Gastroesophageal sphincter (tissue), 4 donors: Measurements from ENCODE around the gene ZNF593. TPM values are rescaled to one million over a fixed set of nuclear protein-coding genes. Genes with fewer than 3 reads are reported as not detected.

Source experiments
- ATAC-seq: fragments of 150-250 bp; one replicate; pipeline ENCODE4 v1.9.1; 2016; ENCODE audit warnings: mild to moderate bottlenecking, moderate library complexity
- H3K27ac ChIP-seq, 4 donors: fragments of 200-600 bp; sonication (generic) in 3 of 4; 1 replicate in 3 of 4; 2 replicates in 1 of 4; pipeline ENCODE4 v1.5.1; 2016 to 2019
- H3K27me3 ChIP-seq: fragments of 200-600 bp; sonication (generic); one replicate; pipeline ENCODE4 v1.5.1; 2019
- H3K36me3 ChIP-seq, 2 donors: fragments of 200-600 bp; sonication (generic); one replicate each; pipeline ENCODE4 v1.5.1; 2019; ENCODE audit warnings: control low read depth in 1 of 2
- H3K4me1 ChIP-seq, 3 donors: fragments of 200-600 bp; sonication (generic); 1 replicate in 2 of 3; 2 replicates in 1 of 3; pipeline ENCODE4 v1.5.1; 2016 to 2019; ENCODE audit warnings: control low read depth in 2 of 3
- H3K4me3 ChIP-seq, 2 donors: fragments of 200-600 bp; sonication (generic); one replicate each; pipeline ENCODE4 v1.5.1; 2019; ENCODE audit warnings: mild to moderate bottlenecking in 1 of 2, moderate library complexity in 1 of 2
- H3K9me3 ChIP-seq, 3 donors: fragments of 200-600 bp; sonication (generic); one replicate each; pipeline ENCODE4 v1.5.1; 2017 to 2019; ENCODE audit warnings: control low read depth in 2 of 3
- EP300 ChIP-seq: sonication (generic); formaldehyde crosslinking; IDR thresholded peaks from one replicate; pipeline ENCODE4 v1.6.1; 2017; ENCODE audit warnings: antibody characterized with exemption, mild to moderate bottlenecking
- POLR2A ChIP-seq, 2 donors: fragments of 450-650 bp; IDR thresholded peaks; one replicate each; pipeline ENCODE4 v1.6.1; 2017; ENCODE audit warnings: antibody characterized with exemption in 2 of 2, mild to moderate bottlenecking in 2 of 2, moderate library complexity in 1 of 2
- POLR2AphosphoS5 ChIP-seq: sonication (generic); formaldehyde crosslinking; IDR thresholded peaks from one replicate; pipeline ENCODE4 v1.6.1; 2017; ENCODE audit warnings: antibody characterized with exemption
- WGBS, 2 donors: methylation state at CpG; one replicate each; pipeline ENCODE4 v1.1.5; 2018; ENCODE audit warnings: low coverage in 1 of 2; 5-methylcytosine and 5-hydroxymethylcytosine counted together
- total RNA-seq, 4 donors: library from RNA; depleted of rRNA; stranded (reverse); fragments of >200 nt; gene quantifications; one replicate each; pipeline ENCODE4 v1.1.0, GENCODE V29; 2016
- TF ChIP-seq, protein P1 (sequence below), 4 experiments: fragments of 200-600 bp in 2 of 4; fragments of 450-650 bp in 2 of 4; sonication (generic) in 1 of 4; IDR thresholded peaks; one replicate each; pipeline ENCODE4 v1.5.1; 2017 to 2019; ENCODE audit warnings: antibody characterized with exemption in 4 of 4, mild to moderate bottlenecking in 2 of 4, moderate library complexity in 2 of 4

ZNF593 gene
- total RNA-seq, 4 donors from 2014 or later: 5.0 to 22.8 (median 16.6) TPM

DNA sequence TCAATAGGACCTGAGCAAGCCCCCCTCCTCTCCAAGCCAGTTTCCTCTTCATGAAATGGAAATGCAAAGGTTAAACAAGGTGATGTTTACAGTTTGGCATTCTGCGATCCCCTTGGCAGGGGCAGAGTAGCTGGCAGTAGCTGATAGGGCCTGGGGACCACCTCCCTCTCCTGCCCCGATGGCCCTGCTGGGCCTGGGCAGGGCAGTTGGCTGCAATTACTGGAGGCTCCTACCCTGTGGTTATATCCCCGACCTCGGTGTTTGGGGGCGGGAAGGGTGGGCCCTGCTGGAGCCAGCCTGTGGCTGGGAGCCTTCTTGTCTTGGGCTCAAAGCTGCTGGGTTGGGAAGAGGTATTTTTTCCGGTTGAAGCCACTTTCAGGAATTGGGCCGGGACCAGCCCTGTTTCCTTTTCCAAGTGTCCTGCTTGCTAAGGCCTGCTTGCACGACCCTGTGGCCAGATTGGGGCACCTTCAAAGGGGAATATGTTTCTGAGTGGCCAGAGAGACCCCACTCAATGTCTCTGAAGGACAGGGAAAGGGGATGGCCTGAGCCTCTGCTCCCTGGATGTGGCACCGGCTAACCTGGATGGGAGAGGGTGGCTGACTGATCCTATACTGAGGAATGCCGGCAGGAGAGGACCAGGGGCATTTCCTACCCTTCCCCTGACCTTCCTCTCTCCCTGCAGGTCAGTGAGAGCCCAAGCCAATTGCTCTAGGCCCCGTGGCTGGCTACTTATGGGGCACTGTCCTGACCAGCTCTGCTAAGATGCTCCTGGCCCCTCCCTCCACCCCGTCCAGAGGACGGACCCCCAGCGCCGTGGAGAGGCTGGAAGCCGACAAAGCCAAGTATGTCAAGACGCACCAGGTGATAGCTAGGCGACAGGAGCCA, 8.9 kb upstream of the ZNF593 start:
- WGBS, 2 donors: 100% methylated on average over 1 of the region's 18 CpGs; no CpG with 5 or more reads in 1 of the 2 donors

DNA sequence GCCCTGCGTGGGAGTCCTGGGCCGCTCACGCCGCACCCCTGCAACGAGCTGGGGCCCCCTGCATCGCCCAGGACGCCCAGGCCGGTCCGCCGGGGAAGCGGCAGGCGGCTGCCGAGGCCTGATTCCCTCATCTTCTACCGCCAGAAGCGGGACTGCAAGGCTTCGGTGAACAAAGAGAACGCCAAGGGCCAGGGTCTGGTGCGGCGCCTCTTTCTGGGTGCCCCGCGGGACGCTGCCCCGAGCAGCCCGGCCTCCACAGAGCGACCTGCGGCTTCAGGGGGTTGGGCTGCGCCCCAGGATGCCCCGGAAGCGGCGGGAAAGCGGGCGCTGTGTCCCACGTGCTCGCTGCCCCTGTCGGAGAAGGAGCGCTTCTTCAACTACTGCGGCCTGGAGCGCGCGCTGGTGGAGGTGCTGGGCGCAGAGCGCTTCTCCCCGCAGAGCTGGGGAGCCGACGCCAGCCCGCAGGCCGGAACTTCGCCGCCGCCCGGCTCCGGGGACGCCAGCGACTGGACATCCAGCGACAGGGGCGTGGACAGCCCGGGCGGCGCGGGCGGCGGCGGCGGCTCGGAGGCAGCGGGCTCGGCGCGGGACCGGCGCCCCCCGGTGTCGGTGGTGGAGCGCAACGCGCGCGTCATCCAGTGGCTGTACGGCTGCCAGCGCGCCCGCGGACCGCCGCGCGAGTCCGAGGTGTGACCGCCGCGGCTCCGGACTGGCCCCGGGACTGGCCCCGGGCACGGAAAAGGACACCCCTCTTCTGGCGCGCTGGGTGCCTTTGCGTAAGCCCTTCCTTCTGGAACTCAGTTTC, 8.1 kb upstream of the ZNF593 start:
- peak; percentile 72 for ATAC-seq
- Histone ChIP-seq H3K4me1 (peaks cover 0 to 33% (median 10%) of the 10 kb centered on the region in 3 donors), H3K9me3 (no peaks in the 10 kb centered on the region), H3K4me3 (peak overlapping the region; percentile 35 to 56), H3K27ac (peak overlapping the region in 3 of 4 donors; percentile 56 to 78 (median 60)), H3K27me3 (peaks cover 26% of the 10 kb centered on the region), H3K36me3 (no peaks in the 10 kb centered on the region)
- TF ChIP-seq, protein P1, sequence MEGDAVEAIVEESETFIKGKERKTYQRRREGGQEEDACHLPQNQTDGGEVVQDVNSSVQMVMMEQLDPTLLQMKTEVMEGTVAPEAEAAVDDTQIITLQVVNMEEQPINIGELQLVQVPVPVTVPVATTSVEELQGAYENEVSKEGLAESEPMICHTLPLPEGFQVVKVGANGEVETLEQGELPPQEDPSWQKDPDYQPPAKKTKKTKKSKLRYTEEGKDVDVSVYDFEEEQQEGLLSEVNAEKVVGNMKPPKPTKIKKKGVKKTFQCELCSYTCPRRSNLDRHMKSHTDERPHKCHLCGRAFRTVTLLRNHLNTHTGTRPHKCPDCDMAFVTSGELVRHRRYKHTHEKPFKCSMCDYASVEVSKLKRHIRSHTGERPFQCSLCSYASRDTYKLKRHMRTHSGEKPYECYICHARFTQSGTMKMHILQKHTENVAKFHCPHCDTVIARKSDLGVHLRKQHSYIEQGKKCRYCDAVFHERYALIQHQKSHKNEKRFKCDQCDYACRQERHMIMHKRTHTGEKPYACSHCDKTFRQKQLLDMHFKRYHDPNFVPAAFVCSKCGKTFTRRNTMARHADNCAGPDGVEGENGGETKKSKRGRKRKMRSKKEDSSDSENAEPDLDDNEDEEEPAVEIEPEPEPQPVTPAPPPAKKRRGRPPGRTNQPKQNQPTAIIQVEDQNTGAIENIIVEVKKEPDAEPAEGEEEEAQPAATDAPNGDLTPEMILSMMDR (IDR thresholded peaks at IDR 0.05): peak in 2 of 4 experiments; percentile 31 to 40
- no peak for TF ChIP-seq EP300
- WGBS, 2 donors: no CpG with 5 or more reads among the region's 98 CpGs

More for the DNA sequence above, 8.9 kb upstream of the ZNF593 start:
- no peaks in the 10 kb centered on the region for H3K36me3 ChIP-seq
- peak overlapping the region in 3 of 4 donors; percentile 56 to 78 (median 60) for H3K27ac ChIP-seq
- peak; percentile 1 for ATAC-seq
- H3K9me3 ChIP-seq: no peaks in the 10 kb centered on the region
- peaks cover 34% of the 10 kb centered on the region for H3K27me3 ChIP-seq
- peaks cover 0 to 33% (median 10%) of the 10 kb centered on the region in 3 donors for H3K4me1 ChIP-seq
- H3K4me3 ChIP-seq: peak overlapping the region; percentile 35 to 56
- TF ChIP-seq, protein P1 (IDR thresholded peaks at IDR 0.05): no peak
- TF ChIP-seq POLR2AphosphoS5 (no peak), POLR2A (IDR thresholded peaks at IDR 0.05) (no peak), EP300 (no peak)

DNA sequence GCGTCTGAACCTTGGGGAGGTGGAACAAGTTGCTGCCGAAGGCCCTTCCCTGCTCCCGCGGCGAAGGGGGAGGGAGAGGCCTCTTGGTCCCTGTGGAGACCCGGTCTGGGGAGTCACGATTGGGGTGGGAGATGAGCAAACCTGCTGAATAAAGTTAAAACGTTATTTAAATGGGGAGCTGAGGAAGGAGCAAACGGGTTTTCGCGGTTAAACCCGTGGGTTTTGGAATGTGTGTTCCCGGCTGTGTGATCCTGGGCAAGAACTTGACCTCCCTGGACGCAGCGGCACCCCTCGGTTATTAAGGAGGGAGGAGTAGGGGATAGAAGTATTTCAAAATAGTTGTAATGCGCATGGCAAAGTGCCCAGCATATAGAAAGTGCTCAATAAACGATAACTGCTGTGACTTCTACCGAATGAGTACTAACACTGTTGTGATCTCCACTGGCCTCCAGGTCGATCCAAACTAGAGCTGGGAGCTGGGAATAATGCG, 7.4 kb upstream of the ZNF593 start:
- no peaks in the 10 kb centered on the region for H3K36me3 ChIP-seq
- no peaks in the 10 kb centered on the region for H3K9me3 ChIP-seq

DNA sequence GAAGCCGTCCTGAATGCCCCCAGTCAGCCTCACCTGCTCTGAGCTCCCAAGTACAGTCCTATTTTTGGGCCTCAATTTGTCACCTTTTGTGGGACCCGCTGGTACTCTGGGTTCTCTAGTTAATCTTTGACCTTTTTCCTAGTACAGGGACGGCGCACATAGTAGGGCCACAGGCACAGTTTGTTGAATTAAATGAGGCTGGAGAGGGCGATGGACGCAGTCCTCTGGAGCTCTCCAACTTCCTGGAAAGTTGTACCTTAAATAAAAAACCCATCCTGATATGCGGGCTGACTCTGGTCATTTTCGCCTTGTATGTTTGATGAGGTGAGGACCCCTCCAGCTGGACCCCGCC, 6.0 kb upstream of the ZNF593 start:
- 59% methylated on average over 3 of the region's 9 CpGs; no CpG with 5 or more reads in 1 of the 2 donors for WGBS, 2 donors
- Histone ChIP-seq H3K4me1 (peaks cover 0 to 33% (median 10%) of the 10 kb centered on the region in 3 donors), H3K36me3 (no peaks in the 10 kb centered on the region), H3K4me3 (peak overlapping the region; percentile 24 to 57), H3K27me3 (peaks cover 5% of the 10 kb centered on the region), H3K9me3 (no peaks in the 10 kb centered on the region), H3K27ac (peak overlapping the region in 1 of 4 donors; percentile 74)
- TF ChIP-seq POLR2A (IDR thresholded peaks at IDR 0.05): no peak
- TF ChIP-seq POLR2AphosphoS5: no peak
- TF ChIP-seq, protein P1 (IDR thresholded peaks at IDR 0.05): no peak
- TF ChIP-seq EP300: no peak
- ATAC-seq: no peak

More for the DNA sequence above, 7.4 kb upstream of the ZNF593 start:
- H3K27me3 ChIP-seq: peaks cover 19% of the 10 kb centered on the region
- H3K4me1 ChIP-seq: peaks cover 0 to 33% (median 10%) of the 10 kb centered on the region in 3 donors
- no peak for TF ChIP-seq POLR2A (IDR thresholded peaks at IDR 0.05)
- TF ChIP-seq, protein P1 (IDR thresholded peaks at IDR 0.05): no peak
- no peak for TF ChIP-seq POLR2AphosphoS5
- TF ChIP-seq EP300: no peak
- ATAC-seq: no peak
- peak overlapping the region; percentile 35 to 56 for H3K4me3 ChIP-seq
- H3K27ac ChIP-seq: peak overlapping the region in 3 of 4 donors; percentile 56 to 78 (median 60)
- 42 to 44% methylated on average over 12 to 15 of the region's 21 CpGs for WGBS, 2 donors
